Vagina (tissue), 2 donors: ENCODE data around the gene LRRC51.

Experiments
- CTCF ChIP-seq, 3 experiments: fragments of 450-650 bp in 2 of 3; fragments of 200-600 bp in 1 of 3; sonication (generic) in 1 of 3; IDR thresholded peaks; one replicate each; pipeline ENCODE4 v1.5.1; 2017 to 2019; ENCODE audit warnings: antibody characterized with exemption in 3 of 3, mild to moderate bottlenecking in 2 of 3, moderate library complexity in 2 of 3
- POLR2A ChIP-seq, 2 donors: fragments of 450-650 bp; IDR thresholded peaks; one replicate each; pipeline ENCODE4 v1.6.1; 2017; ENCODE audit warnings: antibody characterized with exemption in 2 of 2, mild to moderate bottlenecking in 2 of 2, moderate library complexity in 2 of 2
- POLR2AphosphoS5 ChIP-seq, 2 donors: sonication (generic); formaldehyde crosslinking; IDR thresholded peaks; one replicate each; pipeline ENCODE4 v1.9.0; 2017; ENCODE audit warnings: antibody characterized with exemption in 2 of 2, mild to moderate bottlenecking in 2 of 2, low read depth in 1 of 2; ENCODE audit not compliant: insufficient read depth in 1 of 2

DNA sequence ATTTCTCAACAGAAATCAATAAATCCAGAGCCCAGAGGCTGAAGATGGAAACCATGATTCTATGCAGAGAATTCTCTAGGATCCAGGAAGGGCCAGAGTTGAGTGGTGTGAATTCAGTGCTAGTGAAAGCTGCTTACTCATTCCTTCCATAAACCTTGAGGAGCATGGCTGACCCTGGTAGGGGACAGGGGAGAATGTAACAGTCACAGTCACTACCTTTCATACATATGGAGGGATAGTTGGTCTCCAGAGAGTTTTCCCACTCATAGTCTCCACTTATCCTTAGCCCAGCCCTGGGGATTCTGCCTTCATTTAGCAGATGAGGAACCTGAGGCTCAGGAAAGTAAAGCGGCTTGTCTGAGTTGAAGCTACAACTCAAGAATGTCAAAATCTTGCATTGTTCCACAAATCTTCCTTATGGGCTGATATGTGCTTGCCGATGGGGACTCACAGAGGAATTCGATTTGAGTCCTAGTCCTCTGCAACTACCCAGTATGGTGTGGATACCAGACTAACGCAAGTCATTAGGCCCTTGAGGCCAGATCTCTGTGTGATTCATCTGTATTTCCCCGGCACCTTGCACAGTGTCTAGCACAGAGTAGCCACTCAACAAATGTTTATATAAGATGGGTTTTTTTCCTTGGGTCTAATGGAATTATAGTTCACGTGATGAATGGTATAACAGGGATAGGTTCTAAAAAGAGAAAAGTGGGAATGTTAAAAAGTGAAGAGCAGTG is 35.5 kb downstream of the LRRC51 start:
- no peak for TF ChIP-seq CTCF (IDR thresholded peaks at IDR 0.05)
- TF ChIP-seq POLR2A (IDR thresholded peaks at IDR 0.05) = no peak
- TF ChIP-seq POLR2AphosphoS5 (IDR thresholded peaks at IDR 0.05; ENCODE audit: insufficient read depth in 1 of 2, low read depth in 1 of 2) = no peak
